ENCODE results near the gene SFXN3. TPM values are rescaled to one million over a fixed set of nuclear protein-coding genes. Genes with fewer than 3 reads are reported as not detected.
A peak's percentile ranks its signal among the peaks of the same experiment; 100 is the strongest.

SFXN3 gene
- total RNA-seq, result 45.7 TPM

- FAIRE-seq (no peak), DNase-seq (ENCODE audit: low spot score in 2 of 2) (peak; percentile 95 to 97)
Observed at GRCh38 chr10:101031128-101031795, at the start of gene SFXN3, which contains the start of gene PDZD7. TSS of gene SFXN3 (plus strand) at chr10:101031234. CDS start at chr10:101034695, 3,461 bp downstream. TSS of gene PDZD7 (minus strand) at chr10:101031129. CDS start at chr10:101030219, 910 bp downstream.

GRCh38 chr10:100982916-100983830, 47.9 kb upstream of the SFXN3 start:
- DNase-seq (ENCODE audit: low spot score in 2 of 2), result no peak
- no peak for FAIRE-seq

- no peak for FAIRE-seq
- no peak for DNase-seq (ENCODE audit: low spot score in 2 of 2)
Observed at GRCh38 chr10:100983868-100984671, 47.0 kb upstream of the SFXN3 start.

- FAIRE-seq (no peak), DNase-seq (ENCODE audit: low spot score in 2 of 2) (no peak)
Observed at GRCh38 chr10:100984672-100985177, 46.3 kb upstream of the SFXN3 start.

- DNase-seq (ENCODE audit: low spot score in 2 of 2), result no peak
- no peak for FAIRE-seq
Observed at GRCh38 chr10:100985336-100985735, 45.7 kb upstream of the SFXN3 start.

- no peak for DNase-seq (ENCODE audit: low spot score in 2 of 2)
- FAIRE-seq, result no peak
Observed at GRCh38 chr10:100986623-100986951, 44.4 kb upstream of the SFXN3 start.

- no peak for FAIRE-seq
- peak; percentile 85 to 94 for DNase-seq (ENCODE audit: low spot score in 2 of 2)
Observed at GRCh38 chr10:100986952-100987684, 43.9 kb upstream of the SFXN3 start, which contains the start of the genes MRPL43 and TWNK. TSS of gene MRPL43 (minus strand) at chr10:100987497. CDS start at chr10:100987443, 54 bp downstream. TSS of gene TWNK (plus strand) at chr10:100987543. CDS start at chr10:100988211, 668 bp downstream.

GRCh38 chr10:100987685-100988049, 43.4 kb upstream of the SFXN3 start:
- DNase-seq (ENCODE audit: low spot score in 2 of 2) (no peak), FAIRE-seq (no peak)

GRCh38 chr10:100988166-100988565, 42.9 kb upstream of the SFXN3 start:
- FAIRE-seq (no peak), DNase-seq (ENCODE audit: low spot score in 2 of 2) (no peak)

GRCh38 chr10:100989088-100989487, 41.9 kb upstream of the SFXN3 start:
- DNase-seq (ENCODE audit: low spot score in 2 of 2), result no peak
- no peak for FAIRE-seq

GRCh38 chr10:100993986-100994708, 36.9 kb upstream of the SFXN3 start:
- DNase-seq (ENCODE audit: low spot score in 2 of 2) (peak in 1 of 2 donors; percentile 63), FAIRE-seq (no peak)

- DNase-seq (ENCODE audit: low spot score in 2 of 2), result no peak
- FAIRE-seq, result no peak
Observed at GRCh38 chr10:100995181-100995580, 35.9 kb upstream of the SFXN3 start.

GRCh38 chr10:100996678-100997359, 34.2 kb upstream of the SFXN3 start:
- DNase-seq (ENCODE audit: low spot score in 2 of 2), result no peak
- no peak for FAIRE-seq

GRCh38 chr10:100997360-100998182, 33.5 kb upstream of the SFXN3 start:
- DNase-seq (ENCODE audit: low spot score in 2 of 2) (peak; percentile 70 to 78), FAIRE-seq (no peak)

GRCh38 chr10:100998183-100998990, 32.6 kb upstream of the SFXN3 start:
- FAIRE-seq (no peak), DNase-seq (ENCODE audit: low spot score in 2 of 2) (peak; percentile 88 to 94)

GRCh38 chr10:100998991-100999741, 31.9 kb upstream of the SFXN3 start:
- no peak for FAIRE-seq
- DNase-seq (ENCODE audit: low spot score in 2 of 2), result peak; percentile 87 to 93

All from frontal cortex (tissue), 4 donors.